H1 (cell line): ENCODE data around the gene CALML5. TPM values are rescaled to one million over a fixed set of nuclear protein-coding genes. Genes with fewer than 3 reads are reported as not detected.

Experiments used
- CTCF ChIA-PET: fragments of 300-600 bp; sonication (Branson Sonifier 250); formaldehyde crosslinking; loops from one replicate; lab custom pipeline; 2021; ENCODE audit not compliant: partially characterized antibody; lab: Charles Lee
- POLR2A ChIA-PET: fragments of 300-600 bp; sonication (Branson Sonifier 250); formaldehyde crosslinking; loops from one replicate; lab custom pipeline; 2021; ENCODE audit warnings: inconsistent platforms; ENCODE audit not compliant: partially characterized antibody; lab: Charles Lee
- DNase-seq, 2 experiments: peaks; one replicate each; pipeline versions ENCODE4 v3.0.0 to v3.0.0-alpha.2; 2010 to 2022; ENCODE audit warnings: low spot score in 2 of 2, low read depth in 1 of 2, mixed read lengths in 1 of 2
- FAIRE-seq: peaks from 2 replicates; lab custom pipeline; 2011; peaks lifted over from hg19 to GRCh38; lab: Jason Lieb, UNC
- H2AFZ ChIP-seq: 2 replicates; pipeline ENCODE4 v1.8.1; 2012; ENCODE audit warnings: low read length, inconsistent platforms
- H2AK5ac ChIP-seq: 2 replicates; pipeline ENCODE4 v1.6.1; 2013; ENCODE audit warnings: low read depth, low read length
- H2BK120ac ChIP-seq: replicated peaks from 2 replicates; pipeline ENCODE3; 2013; ENCODE audit warnings: low read depth, low read length, inconsistent platforms
- H2BK12ac ChIP-seq: 2 replicates; pipeline ENCODE4 v1.6.1; 2013; ENCODE audit warnings: low read depth, low read length
- H2BK15ac ChIP-seq: 2 replicates; pipeline ENCODE4 v1.6.1; 2013; ENCODE audit warnings: low read length
- H2BK20ac ChIP-seq: 2 replicates; pipeline ENCODE4 v1.6.1; 2013; ENCODE audit warnings: low read length
- H2BK5ac ChIP-seq: 2 replicates; pipeline ENCODE4 v1.6.1; 2013; ENCODE audit warnings: low read depth, low read length
- H3K14ac ChIP-seq: 2 replicates; pipeline ENCODE4 v1.6.1; 2013; ENCODE audit warnings: inconsistent platforms; ENCODE audit not compliant: insufficient read length
- H3K18ac ChIP-seq: 2 replicates; pipeline ENCODE4 v1.6.1; 2013; ENCODE audit warnings: low read length; ENCODE audit errors: extremely low read depth
- H3K23ac ChIP-seq: 2 replicates; pipeline ENCODE4 v1.6.1; 2013; ENCODE audit warnings: inconsistent platforms; ENCODE audit not compliant: insufficient read length
- H3K23me2 ChIP-seq: 2 replicates; pipeline ENCODE4 v1.6.1; 2013; ENCODE audit warnings: low read depth, low read length
- H3K27ac ChIP-seq: 2 replicates; pipeline ENCODE4 v1.6.1; 2011; ENCODE audit warnings: low read depth, low read length, inconsistent platforms
- H3K27me3 ChIP-seq, 4 experiments: replicated peaks in 1 of 4; 1 replicate in 1 of 4; 2 replicates in 3 of 4; pipeline versions ENCODE4 v1.6.1 to v1.8.1; 2011 to 2013; ENCODE audit warnings: low read length in 3 of 4, mild to moderate bottlenecking in 3 of 4, inconsistent platforms in 2 of 4, mixed read lengths in 2 of 4, moderate library complexity in 1 of 4; ENCODE audit not compliant: control insufficient read depth in 3 of 4, insufficient read depth in 3 of 4; ENCODE audit errors: extremely low read depth in 1 of 4
- H3K36me3 ChIP-seq, 4 experiments: 2 replicates each; pipeline versions ENCODE4 v1.6.1 to v1.8.1; 2011 to 2013; ENCODE audit warnings: mild to moderate bottlenecking in 4 of 4, low read length in 3 of 4, moderate library complexity in 2 of 4, control low read depth in 1 of 4, inconsistent platforms in 1 of 4; ENCODE audit not compliant: insufficient read depth in 4 of 4, control insufficient read depth in 2 of 4
- H3K4ac ChIP-seq: replicated peaks from 2 replicates; pipeline ENCODE3; 2013; ENCODE audit warnings: low read length, low read depth, mixed read lengths, inconsistent platforms; ENCODE audit not compliant: insufficient read length
- H3K4me1 ChIP-seq, 4 experiments: replicated peaks in 1 of 4; 1 replicate in 1 of 4; 2 replicates in 3 of 4; pipeline versions ENCODE4 v1.6.1 to v1.8.1; 2011 to 2013; ENCODE audit warnings: low read length in 3 of 4, inconsistent platforms in 2 of 4, mixed read lengths in 1 of 4; ENCODE audit not compliant: insufficient read depth in 4 of 4, control insufficient read depth in 3 of 4
- H3K4me2 ChIP-seq, 2 experiments: 2 replicates each; pipeline versions ENCODE4 v1.6.1 to v1.8.1; 2011 to 2013; ENCODE audit warnings: low read depth in 2 of 2, low read length in 2 of 2, control low read depth in 1 of 2, inconsistent platforms in 1 of 2, mild to moderate bottlenecking in 1 of 2; ENCODE audit not compliant: insufficient read depth in 1 of 2
- H3K4me3 ChIP-seq, 4 experiments: fragments of 200-600, 300-600 bp in 1 of 4; sonication (generic), shearing (Covaris generic), sonication (Bioruptor Twin) in 1 of 4; 2 replicates each; pipeline versions ENCODE4 v1.5.1 to v1.8.1; 2011 to 2016; ENCODE audit warnings: low read length in 4 of 4, low read depth in 3 of 4, control low read depth in 2 of 4, inconsistent platforms in 2 of 4, mild to moderate bottlenecking in 2 of 4, mixed read lengths in 1 of 4, moderate library complexity in 1 of 4; ENCODE audit not compliant: insufficient read depth in 2 of 4; ENCODE audit errors: extremely low read depth in 1 of 4
- H3K56ac ChIP-seq: replicated peaks from 2 replicates; pipeline ENCODE3; 2013; ENCODE audit warnings: low read depth, mild to moderate bottlenecking, mixed read lengths, low read length, inconsistent platforms; ENCODE audit not compliant: insufficient read length
- H3K79me1 ChIP-seq: 2 replicates; pipeline ENCODE4 v1.6.1; 2013; ENCODE audit warnings: low read depth, low read length, control low read depth
- H3K79me2 ChIP-seq, 2 experiments: 2 replicates each; pipeline versions ENCODE4 v1.6.1 to v1.8.1; 2012 to 2013; ENCODE audit warnings: low read length in 2 of 2, mild to moderate bottlenecking in 2 of 2, inconsistent platforms in 1 of 2; ENCODE audit not compliant: insufficient read depth in 2 of 2, control insufficient read depth in 1 of 2
- H3K9ac ChIP-seq, 4 experiments: replicated peaks in 1 of 4; 1 replicate in 1 of 4; 2 replicates in 3 of 4; pipeline versions ENCODE4 v1.6.1 to v1.8.1; 2011 to 2013; ENCODE audit warnings: low read depth in 3 of 4, low read length in 3 of 4, control low read depth in 2 of 4, mild to moderate bottlenecking in 2 of 4, moderate library complexity in 2 of 4, inconsistent platforms in 1 of 4; ENCODE audit errors: extremely low read depth in 1 of 4
- H3K9me3 ChIP-seq, 2 experiments: 2 replicates each; pipeline versions ENCODE4 v1.6.1 to v1.8.1; 2012 to 2013; ENCODE audit warnings: mild to moderate bottlenecking in 2 of 2, moderate library complexity in 2 of 2, control low read depth in 1 of 2, inconsistent platforms in 1 of 2, low read depth in 1 of 2, low read length in 1 of 2, mixed read lengths in 1 of 2; ENCODE audit not compliant: insufficient read depth in 2 of 2
- H4K20me1 ChIP-seq, 2 experiments: replicated peaks in 1 of 2; 2 replicates each; pipeline versions ENCODE3 to v1.8.1; 2011 to 2013; ENCODE audit warnings: inconsistent platforms in 2 of 2, low read length in 2 of 2, mild to moderate bottlenecking in 1 of 2; ENCODE audit not compliant: insufficient read depth in 2 of 2, control insufficient read depth in 1 of 2
- H4K5ac ChIP-seq: 2 replicates; pipeline ENCODE4 v1.6.1; 2013; ENCODE audit warnings: low read length, low read depth, mixed read lengths, inconsistent platforms; ENCODE audit not compliant: insufficient read length
- H4K8ac ChIP-seq: 2 replicates; pipeline ENCODE4 v1.8.0; 2013; ENCODE audit warnings: mild to moderate bottlenecking, moderate library complexity, low read length, inconsistent platforms; ENCODE audit not compliant: insufficient read depth; ENCODE audit errors: extremely low read depth
- H4K91ac ChIP-seq: replicated peaks from 2 replicates; pipeline ENCODE3; 2013; ENCODE audit warnings: low read length, mixed read lengths, inconsistent platforms; ENCODE audit not compliant: insufficient read length
- ASH2L ChIP-seq: fragments of 200-600, 300-600 bp; sonication (generic); IDR thresholded peaks from one replicate; pipeline ENCODE4 v1.7.1; 2017; ENCODE audit warnings: low read length
- CBX5 ChIP-seq: fragments of 300-800, 300-1000 bp; sonication (generic); IDR thresholded peaks from 2 replicates; pipeline ENCODE4 v1.7.1; 2016; ENCODE audit warnings: antibody characterized with exemption, low read length, low read depth
- CBX8 ChIP-seq: fragments of 300-800, 300-1000 bp; sonication (generic); IDR thresholded peaks from 2 replicates; pipeline ENCODE4 v1.7.1; 2016; ENCODE audit warnings: low read depth, low read length, borderline replicate concordance
- CREB1 ChIP-seq: IDR thresholded peaks from 2 replicates; pipeline ENCODE4 v1.6.1; 2012; ENCODE audit warnings: inconsistent platforms
- KDM1A ChIP-seq: fragments of 200-600, 300-600 bp; sonication (generic); IDR thresholded peaks from 2 replicates; pipeline ENCODE4 v1.7.1; 2016; ENCODE audit warnings: mild to moderate bottlenecking, low read length, borderline replicate concordance
- KDM5A ChIP-seq: fragments of 200-600 bp; IDR thresholded peaks from 2 replicates; pipeline ENCODE4 v1.7.1; 2012; ENCODE audit warnings: mild to moderate bottlenecking, low read length, inconsistent platforms, mixed read lengths
- RBBP5 ChIP-seq: IDR thresholded peaks from 2 replicates; pipeline ENCODE4 v1.7.1; 2012; ENCODE audit warnings: low read depth, mild to moderate bottlenecking, inconsistent platforms, low read length, moderate library complexity, borderline replicate concordance
- RFX5 ChIP-seq: IDR thresholded peaks from 2 replicates; pipeline ENCODE4 v1.6.1; 2011; ENCODE audit warnings: low read depth, low read length, improper control_type of control experiment, borderline replicate concordance
- TAF1 ChIP-seq: IDR thresholded peaks from 2 replicates; pipeline ENCODE4 v1.6.1; 2011; ENCODE audit warnings: mild to moderate bottlenecking, low read depth, low read length
- TAF7 ChIP-seq: optimal IDR thresholded peaks from 2 replicates; pipeline ENCODE3; 2011; ENCODE audit warnings: low read depth, mild to moderate bottlenecking, inconsistent platforms, low read length, moderate library complexity, borderline replicate concordance
- USF2 ChIP-seq: IDR thresholded peaks from 2 replicates; pipeline ENCODE4 v1.6.1; 2011; ENCODE audit warnings: low read length, improper control_type of control experiment
- YY1 ChIP-seq: IDR thresholded peaks from 2 replicates; pipeline ENCODE4 v1.6.1; 2011; ENCODE audit warnings: low read depth, mild to moderate bottlenecking, low read length
- WGBS, 2 experiments: shearing (Covaris generic) in 1 of 2; methylation state at CpG; one replicate each; pipeline versions ENCODE4 v1.1.6 to v1.1.7; 2013 to 2015; ENCODE audit warnings: low lambda C conversion rate in 2 of 2, mixed read lengths in 2 of 2, inconsistent platforms in 1 of 2, low coverage in 1 of 2, missing lambda C conversion rate in 1 of 2; ENCODE audit not compliant: insufficient replicate concordance in 2 of 2, insufficient coverage in 1 of 2, insufficient read length in 1 of 2; ENCODE audit errors: extremely low coverage in 1 of 2, missing lambda C conversion rate in 1 of 2; 5-methylcytosine and 5-hydroxymethylcytosine counted together
- polyA plus RNA-seq, 7 experiments: library from polyadenylated mRNA; depleted of rRNA in 3 of 7; stranded (reverse) in 5 of 7; unstranded in 2 of 7; fragments of >200 nt in 5 of 7; fragments of 200-250 nt in 2 of 7; gene quantifications; 1 replicate in 5 of 7; 2 replicates in 1 of 7; 4 replicates in 1 of 7; pipeline versions ENCODE4 v1.2.1 to v1.2.3, GENCODE V29; 2011 to 2013; ENCODE audit warnings: missing spikeins in 2 of 7, mixed read lengths in 2 of 7
- total RNA-seq: library from RNA; stranded (reverse); fragmentation: NEBNext Ultra II Directional; extraction: Animal tissue kit (Norgen Biotek cat#: 25700); gene quantifications from 2 replicates; pipeline ENCODE4 v1.2.1, GENCODE V29; 2021

CALML5 gene
- total and polyA plus RNA-seq, 2 of the 8 experiments (the other 6 are each of a cell fraction or from before 2014, with no cell fraction given), result not detected

GRCh38 chr10:5531558-5532306 lies 32.4 kb upstream of the CALML5 start:
- H4K5ac ChIP-seq, result no peak overlapping the region
- FAIRE-seq (no peak), DNase-seq (no peak)
- no peaks in the 10 kb centered on the region for H3K79me2 ChIP-seq
- H2BK12ac ChIP-seq, result no peak overlapping the region
- H2AK5ac ChIP-seq, result no peak overlapping the region
- H3K14ac ChIP-seq, result no peak overlapping the region
- POLR2A ChIA-PET, result interaction anchor here (0.8 kb wide), 1 partner anchor 72 kb away, joined by 3 read pairs; no protein-coding TSS in a partner anchor
- H3K9ac ChIP-seq, result no peak overlapping the region
- H2BK20ac ChIP-seq, result no peak overlapping the region
- H3K4me3 ChIP-seq, result no peak overlapping the region
- H3K18ac ChIP-seq, result no peak overlapping the region
- no peak overlapping the region for H3K27ac ChIP-seq
- H2BK5ac ChIP-seq, result no peak overlapping the region
- no peaks in the 10 kb centered on the region for H3K36me3 ChIP-seq
- H3K56ac ChIP-seq, result no peak overlapping the region
- H2AFZ ChIP-seq, result no peak overlapping the region
- H4K91ac ChIP-seq, result no peak overlapping the region
- no peaks in the 10 kb centered on the region for H3K27me3 ChIP-seq
- H3K79me1 ChIP-seq, result no peaks in the 10 kb centered on the region
- 90% methylated on average over 10 of the region's 10 CpGs; no CpG with 5 or more reads in 1 of the 2 experiments for WGBS, 2 experiments
- no peak overlapping the region for H3K23ac ChIP-seq
- H3K23me2 ChIP-seq, result no peaks in the 10 kb centered on the region
- no peaks in the 10 kb centered on the region for H3K4me1 ChIP-seq
- CTCF ChIA-PET, result interaction anchor here (2.6 kb wide), 1 partner anchor 17 kb away, joined by 8 read pairs; no protein-coding TSS in a partner anchor
- H4K8ac ChIP-seq, result no peak overlapping the region; the same call in 1 of the 2 replicates
- H4K20me1 ChIP-seq, result no peaks in the 10 kb centered on the region
- peaks cover 0 to 3% of the 10 kb centered on the region in 2 experiments; a peak in 1 of 4 replicates for H3K9me3 ChIP-seq
- H2BK15ac ChIP-seq, result no peak overlapping the region; the same call in 1 of the 2 replicates
- no peak overlapping the region for H2BK120ac ChIP-seq
- H3K4me2 ChIP-seq, result no peak overlapping the region
- H3K4ac ChIP-seq, result no peak overlapping the region
- TF ChIP-seq USF2, result no peak
- no peak for TF ChIP-seq CBX8
- TF ChIP-seq KDM5A, result no peak
- no peak for TF ChIP-seq TAF7
- no peak for TF ChIP-seq CREB1
- TF ChIP-seq CBX5, result no peak
- no peak for TF ChIP-seq ASH2L
- no peak for TF ChIP-seq YY1
- no peak for TF ChIP-seq KDM1A
- no peak for TF ChIP-seq RBBP5
- TF ChIP-seq TAF1, result no peak
- no peak for TF ChIP-seq RFX5
